Neural cell (in vitro differentiated cells): ENCODE data around the gene TLCD5. TPM values are rescaled to one million over a fixed set of nuclear protein-coding genes. Genes with fewer than 3 reads are reported as not detected.

ENCODE experiments used
- H2AFZ ChIP-seq: fragments of 200-600, 300-800 bp; sonication (generic), shearing (Covaris generic); 2 replicates; pipeline ENCODE4 v1.6.0; 2014; ENCODE audit warnings: low read depth, mild to moderate bottlenecking, antibody characterized with exemption, low read length, moderate library complexity
- H3F3A ChIP-seq: fragments of 200-600 bp; shearing (Covaris generic); 2 replicates; pipeline ENCODE4 v1.6.1; 2016; ENCODE audit warnings: mild to moderate bottlenecking, moderate library complexity, mixed read lengths, antibody characterized with exemption, low read length; ENCODE audit not compliant: insufficient read depth, poor library complexity, severe bottlenecking
- H3K27ac ChIP-seq: fragments of 200-600, 300-800 bp; sonication (generic), shearing (Covaris generic); 2 replicates; pipeline ENCODE4 v1.5.1; 2014; ENCODE audit warnings: mild to moderate bottlenecking, low read length, moderate library complexity
- H3K27me3 ChIP-seq: fragments of 300-800, 200-600 bp; sonication (generic), shearing (Covaris generic); 2 replicates; pipeline ENCODE4 v1.6.0; 2014; ENCODE audit warnings: mild to moderate bottlenecking, low read depth, low read length, moderate library complexity; ENCODE audit not compliant: insufficient read depth
- H3K36me3 ChIP-seq: fragments of 300-800, 200-600 bp; sonication (generic), shearing (Covaris generic); 2 replicates; pipeline ENCODE4 v1.5.1; 2014; ENCODE audit warnings: mild to moderate bottlenecking, antibody characterized with exemption, low read length, moderate library complexity; ENCODE audit not compliant: insufficient read depth
- H3K4me2 ChIP-seq: fragments of 300-800, 200-600 bp; sonication (generic), shearing (Covaris generic); 2 replicates; pipeline ENCODE4 v1.6.0; 2014; ENCODE audit warnings: mild to moderate bottlenecking, low read length
- H3K4me3 ChIP-seq: fragments of 300-800, 200-600 bp; sonication (generic), shearing (Covaris generic); 2 replicates; pipeline ENCODE4 v1.5.1; 2014; ENCODE audit warnings: mild to moderate bottlenecking, low read length, moderate library complexity
- H3K79me2 ChIP-seq: fragments of 200-600 bp; shearing (Covaris generic); replicated peaks from 2 replicates; pipeline ENCODE4 v1.6.0; 2014; ENCODE audit warnings: mild to moderate bottlenecking, low read length, moderate library complexity; ENCODE audit not compliant: insufficient read depth
- H3K9ac ChIP-seq: fragments of 300-800, 200-600 bp; sonication (generic), shearing (Covaris generic); 2 replicates; pipeline ENCODE4 v1.6.1; 2016; ENCODE audit warnings: mild to moderate bottlenecking, low read length, mixed read lengths
- H3K9me2 ChIP-seq: fragments of 200-600 bp; shearing (Covaris generic); 2 replicates; pipeline ENCODE4 v1.6.1; 2016; ENCODE audit warnings: mild to moderate bottlenecking, low read length, mixed read lengths; ENCODE audit not compliant: insufficient read depth
- H3K9me3 ChIP-seq: fragments of 200-600, 300-800 bp; sonication (generic), shearing (Covaris generic); 2 replicates; pipeline ENCODE4 v1.6.1; 2016; ENCODE audit warnings: mild to moderate bottlenecking, mixed run types, low read length, moderate library complexity, mixed read lengths
- H4K20me1 ChIP-seq: fragments of 200-600 bp; shearing (Covaris generic); 2 replicates; pipeline ENCODE4 v1.6.1; 2016; ENCODE audit warnings: mild to moderate bottlenecking, mixed run types; ENCODE audit not compliant: insufficient read depth
- CTCF ChIP-seq: fragments of 450-650 bp; IDR thresholded peaks from 2 replicates; pipeline ENCODE4 v1.5.1; 2014; ENCODE audit warnings: antibody characterized with exemption, mild to moderate bottlenecking, moderate library complexity; ENCODE audit not compliant: poor library complexity, severe bottlenecking
- EP300 ChIP-seq: fragments of 450-650 bp; conservative IDR thresholded peaks from 2 replicates; pipeline ENCODE4 v1.6.1; 2014; ENCODE audit warnings: antibody characterized with exemption, mild to moderate bottlenecking, moderate library complexity; ENCODE audit not compliant: poor library complexity, severe bottlenecking
- EZH2 ChIP-seq: fragments of 200-600, 300-800 bp; shearing (Covaris generic), sonication (generic); IDR thresholded peaks from 2 replicates; pipeline ENCODE4 v1.6.1; 2014; ENCODE audit warnings: antibody characterized with exemption, low read length, borderline replicate concordance, mild to moderate bottlenecking; ENCODE audit not compliant: insufficient read depth, poor library complexity, severe bottlenecking
- MXI1 ChIP-seq: fragments of 450-650 bp; conservative IDR thresholded peaks from 2 replicates; pipeline ENCODE4 v1.6.1; 2014; ENCODE audit warnings: antibody characterized with exemption, mild to moderate bottlenecking; ENCODE audit not compliant: poor library complexity, severe bottlenecking
- POLR2AphosphoS5 ChIP-seq: IDR thresholded peaks from 2 replicates; pipeline ENCODE4 v1.6.1; 2012
- RAD21 ChIP-seq: fragments of 450-650 bp; conservative IDR thresholded peaks from 2 replicates; pipeline ENCODE4 v1.6.1; 2014; ENCODE audit warnings: antibody characterized with exemption, mild to moderate bottlenecking, moderate library complexity
- REST ChIP-seq: IDR thresholded peaks from 2 replicates; pipeline ENCODE4 v1.6.1; 2012; ENCODE audit warnings: borderline replicate concordance
- SMC3 ChIP-seq: fragments of 450-650 bp; conservative IDR thresholded peaks from 2 replicates; pipeline ENCODE4 v1.6.1; 2014; ENCODE audit warnings: antibody characterized with exemption, mild to moderate bottlenecking, moderate library complexity; ENCODE audit not compliant: poor library complexity
- TAF1 ChIP-seq: IDR thresholded peaks from 2 replicates; pipeline ENCODE4 v1.6.1; 2012; ENCODE audit warnings: low read depth
- polyA plus RNA-seq: library from polyadenylated mRNA; depleted of rRNA; stranded (reverse); fragments of >200 nt; gene quantifications from 2 replicates; pipeline ENCODE4 v1.2.3, GENCODE V29; 2014

TLCD5 gene
- polyA plus RNA-seq, 1 donor from 2014 or later: 31.1 TPM

GRCh38 chr11:120343429-120343828 lies 18.3 kb downstream of the TLCD5 start:
- Histone ChIP-seq H3K4me2 (no peak overlapping the region), H4K20me1 (no peaks in the 10 kb centered on the region)
- TF ChIP-seq POLR2AphosphoS5 (no peak), CTCF (no peak), TAF1 (no peak)

GRCh38 chr11:120344302-120345004 lies 19.4 kb downstream of the TLCD5 start:
- Histone ChIP-seq H3K9me2 (no peaks in the 10 kb centered on the region), H3K4me2 (no peak overlapping the region), H3K9me3 (no peaks in the 10 kb centered on the region), H3K27ac (no peak overlapping the region), H4K20me1 (no peaks in the 10 kb centered on the region), H3K9ac (no peak overlapping the region), H3K79me2 (peaks cover 80% of the 10 kb centered on the region), H3K36me3 (no peaks in the 10 kb centered on the region), H3F3A (no peaks in the 10 kb centered on the region), H3K4me3 (no peak overlapping the region), H3K27me3 (no peaks in the 10 kb centered on the region), H2AFZ (no peak overlapping the region)
- no peak for TF ChIP-seq TAF1
- no peak for TF ChIP-seq POLR2AphosphoS5
- TF ChIP-seq SMC3: no peak
- no peak for TF ChIP-seq EP300
- no peak for TF ChIP-seq MXI1

More at GRCh38 chr11:120343429-120343828, 18.3 kb downstream of the TLCD5 start:
- Histone ChIP-seq H3K9me3 (no peaks in the 10 kb centered on the region), H2AFZ (no peak overlapping the region), H3K79me2 (peaks cover 81% of the 10 kb centered on the region), H3K9me2 (no peaks in the 10 kb centered on the region), H3K27me3 (no peaks in the 10 kb centered on the region), H3K4me3 (no peak overlapping the region), H3K36me3 (no peaks in the 10 kb centered on the region), H3K9ac (no peak overlapping the region), H3F3A (no peaks in the 10 kb centered on the region), H3K27ac (no peak overlapping the region)

- Histone ChIP-seq H3K9ac (no peak overlapping the region), H3K79me2 (peaks cover 74% of the 10 kb centered on the region), H4K20me1 (no peaks in the 10 kb centered on the region), H3K27me3 (no peaks in the 10 kb centered on the region), H3F3A (no peaks in the 10 kb centered on the region), H3K27ac (peak overlapping the region; percentile 89), H3K36me3 (no peaks in the 10 kb centered on the region), H3K9me2 (no peaks in the 10 kb centered on the region), H3K4me2 (peak overlapping the region; percentile 15), H3K4me3 (peak overlapping the region; percentile 39), H3K9me3 (no peaks in the 10 kb centered on the region), H2AFZ (no peak overlapping the region)
- TF ChIP-seq POLR2AphosphoS5 (no peak), SMC3 (no peak), EP300 (no peak), MXI1 (no peak), REST (no peak), CTCF (no peak), RAD21 (no peak), TAF1 (no peak), EZH2 (no peak)
Measured at GRCh38 chr11:120346233-120346632, 21.1 kb downstream of the TLCD5 start.
